NCI-H1048 (cell line): ENCODE results near the gene H19.

Experiments used
- DNase-seq: peaks from one replicate; lab custom pipeline; 2025; lab: John Stamatoyannopoulos, UW

Gene H19

GRCh38 chr11:1946812-1947484, 50.7 kb downstream of the H19 start, which contains the start of gene MRPL23:
Gene MRPL23, plus strand, starts transcription at chr11:1947332. Its CDS starts 31 bp downstream, at chr11:1947363.
- no peak for DNase-seq
